ENCODE measurements around the gene NFE2L2.

Gene NFE2L2

DNA sequence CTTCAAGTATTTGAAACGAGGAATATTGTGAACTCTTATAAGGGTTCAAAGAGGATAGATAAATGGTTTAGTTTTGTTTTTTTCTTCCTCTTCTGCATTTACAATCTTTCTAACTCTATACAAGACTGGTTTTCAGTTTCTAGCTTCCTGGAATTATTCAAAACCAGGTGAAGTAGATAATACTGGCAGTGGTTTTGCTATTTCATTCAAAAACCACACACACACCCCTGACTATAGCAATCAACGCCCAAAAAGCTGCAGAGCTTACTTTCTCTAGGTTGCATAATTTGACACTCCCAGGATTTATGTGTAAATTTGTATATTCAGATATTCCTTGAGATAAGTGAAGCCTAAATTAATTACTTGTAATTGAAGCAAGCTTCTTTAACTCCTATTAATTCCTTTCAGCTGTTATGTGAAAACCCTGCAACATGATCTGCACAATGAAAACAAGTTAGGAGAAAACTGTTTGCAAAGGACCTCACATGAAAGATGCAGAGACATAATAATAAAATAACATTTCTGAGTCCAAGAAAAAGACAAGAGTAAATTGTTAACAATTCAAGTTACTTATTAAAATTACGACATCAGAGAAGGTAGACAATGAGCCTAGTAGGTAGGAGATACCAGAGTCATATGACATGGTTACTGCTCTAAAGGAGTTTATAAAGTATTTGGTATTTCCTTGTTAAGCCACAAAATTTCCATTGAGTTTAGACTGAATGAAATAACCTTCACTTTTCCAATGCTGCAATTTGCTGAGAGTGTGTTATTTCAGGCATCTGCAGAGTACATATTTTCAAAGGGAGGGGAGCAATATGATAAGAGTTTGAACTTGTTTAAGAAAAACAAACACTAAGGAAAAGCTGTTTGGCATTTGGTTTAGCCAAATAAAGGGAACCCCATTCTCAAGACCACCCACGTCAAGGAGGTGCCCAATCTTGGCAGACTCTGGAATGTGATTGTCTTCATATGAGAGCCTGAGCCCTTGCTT, 1.6 kb upstream of the NFE2L2 start:
- in situ Hi-C loops (cut with MboI; ENCODE audit: low sequenced_read_pairs, unreplicated experiment) = no loop called here
- DNase-seq (ENCODE audit: low spot score) = no peak
- TF ChIP-seq, protein P1, sequence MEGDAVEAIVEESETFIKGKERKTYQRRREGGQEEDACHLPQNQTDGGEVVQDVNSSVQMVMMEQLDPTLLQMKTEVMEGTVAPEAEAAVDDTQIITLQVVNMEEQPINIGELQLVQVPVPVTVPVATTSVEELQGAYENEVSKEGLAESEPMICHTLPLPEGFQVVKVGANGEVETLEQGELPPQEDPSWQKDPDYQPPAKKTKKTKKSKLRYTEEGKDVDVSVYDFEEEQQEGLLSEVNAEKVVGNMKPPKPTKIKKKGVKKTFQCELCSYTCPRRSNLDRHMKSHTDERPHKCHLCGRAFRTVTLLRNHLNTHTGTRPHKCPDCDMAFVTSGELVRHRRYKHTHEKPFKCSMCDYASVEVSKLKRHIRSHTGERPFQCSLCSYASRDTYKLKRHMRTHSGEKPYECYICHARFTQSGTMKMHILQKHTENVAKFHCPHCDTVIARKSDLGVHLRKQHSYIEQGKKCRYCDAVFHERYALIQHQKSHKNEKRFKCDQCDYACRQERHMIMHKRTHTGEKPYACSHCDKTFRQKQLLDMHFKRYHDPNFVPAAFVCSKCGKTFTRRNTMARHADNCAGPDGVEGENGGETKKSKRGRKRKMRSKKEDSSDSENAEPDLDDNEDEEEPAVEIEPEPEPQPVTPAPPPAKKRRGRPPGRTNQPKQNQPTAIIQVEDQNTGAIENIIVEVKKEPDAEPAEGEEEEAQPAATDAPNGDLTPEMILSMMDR (IDR thresholded peaks at IDR 0.05; ENCODE audit: borderline replicate concordance, control extremely low read depth, extremely low read depth, insufficient read depth, missing control alignments) = no peak

DNA sequence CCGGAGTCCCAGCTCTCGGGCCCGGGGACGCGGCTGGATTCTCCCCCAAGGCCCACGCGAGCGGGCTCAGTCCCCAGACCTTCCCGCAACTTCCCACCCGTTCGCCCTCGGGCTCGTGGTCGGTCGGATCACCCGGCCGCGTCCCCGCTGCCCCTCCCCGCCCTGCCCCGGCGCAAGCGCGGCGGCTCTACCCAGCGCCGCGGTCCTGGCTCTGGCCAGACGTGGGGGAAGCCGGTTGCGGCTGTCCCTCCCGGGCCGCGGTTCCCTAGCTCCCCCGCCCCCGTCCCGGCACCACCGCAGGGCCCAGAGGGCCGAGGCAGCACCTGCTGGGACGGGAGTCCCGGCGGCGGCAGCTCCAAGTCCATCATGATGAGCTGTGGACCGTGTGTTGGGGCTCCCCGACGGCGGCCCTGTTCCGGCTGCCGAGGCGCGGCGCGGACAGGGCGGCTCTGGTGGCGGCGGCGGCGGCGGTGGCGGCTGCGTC, 276 bp downstream of the NFE2L2 start:
- in situ Hi-C loops (cut with MboI; ENCODE audit: low sequenced_read_pairs, unreplicated experiment) = no loop called here
- DNase-seq (ENCODE audit: low spot score) = no peak
- TF ChIP-seq, protein P1 (IDR thresholded peaks at IDR 0.05; ENCODE audit: borderline replicate concordance, control extremely low read depth, extremely low read depth, insufficient read depth, missing control alignments) = no peak

DNA sequence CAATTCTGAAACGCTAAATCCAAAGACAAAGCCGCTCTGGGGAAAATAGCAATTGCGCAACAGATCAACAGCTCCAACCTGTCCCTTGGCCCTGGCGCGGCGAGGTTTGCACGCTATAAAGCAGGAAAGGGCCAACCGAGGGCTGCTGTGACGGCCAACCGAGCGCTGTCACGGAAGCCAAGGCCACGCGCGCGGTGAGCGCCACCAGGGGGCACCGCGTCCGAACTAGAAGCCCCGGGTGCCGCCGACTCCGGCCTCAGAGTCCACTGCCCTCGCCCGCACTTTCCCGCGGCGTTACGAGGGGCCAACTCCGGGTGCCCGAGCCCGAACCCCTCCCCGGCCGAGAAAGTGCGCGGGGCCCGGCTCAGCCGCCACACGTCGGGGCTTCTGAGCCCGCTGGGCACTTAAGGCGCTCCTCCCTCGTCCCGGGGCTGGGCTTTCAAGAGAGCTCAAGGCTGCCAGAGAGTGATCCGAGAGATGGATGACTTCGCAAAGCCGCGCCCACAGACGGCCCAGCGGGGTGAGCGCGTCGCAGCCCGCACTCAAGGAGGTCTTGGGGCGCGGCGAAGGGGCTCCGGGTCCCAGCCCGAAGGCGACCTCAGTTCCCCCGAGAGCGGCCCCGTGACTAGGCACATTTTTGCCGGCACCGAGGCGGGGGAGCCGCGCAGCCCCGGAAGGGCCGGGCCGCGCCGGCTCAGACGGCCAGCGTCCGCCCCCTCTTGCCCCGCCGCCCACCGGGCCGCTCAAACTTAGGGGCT, 897 bp downstream of the NFE2L2 start:
- DNase-seq (ENCODE audit: low spot score) = peak; percentile 84
- TF ChIP-seq, protein P1 (IDR thresholded peaks at IDR 0.05; ENCODE audit: borderline replicate concordance, control extremely low read depth, extremely low read depth, insufficient read depth, missing control alignments) = peak; percentile 85
- in situ Hi-C loops (cut with MboI; ENCODE audit: low sequenced_read_pairs, unreplicated experiment) = no loop called here

DNA sequence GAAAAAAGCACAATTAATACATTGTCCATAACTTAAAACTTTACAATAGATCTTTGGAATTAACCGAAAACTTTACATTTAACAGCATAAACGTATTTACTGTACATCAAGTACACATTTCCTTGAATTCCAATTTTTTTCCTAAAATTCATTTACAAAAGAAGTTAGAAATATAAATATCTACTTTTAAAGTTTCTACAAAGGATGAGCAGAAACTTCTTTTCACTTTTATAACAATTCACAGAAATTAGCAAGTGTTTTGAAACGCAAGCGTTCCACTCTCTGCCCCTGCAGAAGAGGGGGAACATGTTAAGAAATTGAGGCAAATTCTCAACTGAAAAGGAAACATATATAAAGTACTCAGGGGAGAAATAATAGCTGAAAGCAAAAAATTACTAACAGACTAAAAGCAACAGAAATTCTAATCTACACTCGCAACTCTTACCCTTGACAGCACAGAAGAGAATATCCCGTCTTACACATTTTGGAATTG, 1.5 kb downstream of the NFE2L2 start:
- TF ChIP-seq, protein P1 (IDR thresholded peaks at IDR 0.05; ENCODE audit: borderline replicate concordance, control extremely low read depth, extremely low read depth, insufficient read depth, missing control alignments) = no peak
- in situ Hi-C loops (cut with MboI; ENCODE audit: low sequenced_read_pairs, unreplicated experiment) = no loop called here
- no peak for DNase-seq (ENCODE audit: low spot score)

DNA sequence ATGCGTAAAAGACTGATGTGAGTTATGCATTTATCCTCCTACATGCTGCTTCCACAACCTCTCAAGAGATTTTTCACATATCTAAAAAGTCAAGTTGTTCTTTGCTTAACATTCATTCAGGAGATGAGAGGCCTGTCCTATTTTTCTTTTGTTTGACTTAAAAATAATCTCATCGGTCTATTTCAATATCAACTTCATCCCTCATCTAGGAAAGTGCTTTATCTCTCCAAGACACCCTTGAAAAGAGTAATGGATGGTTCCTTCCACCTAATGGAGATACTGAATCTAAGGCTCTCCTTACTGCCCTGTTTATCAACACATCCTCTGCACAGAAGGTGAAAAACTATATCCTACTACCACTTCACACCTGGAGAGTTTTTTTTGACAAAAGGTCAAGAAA, 2.4 kb downstream of the NFE2L2 start:
- DNase-seq (ENCODE audit: low spot score) = no peak
- in situ Hi-C loops (cut with MboI; ENCODE audit: low sequenced_read_pairs, unreplicated experiment) = no loop called here
- TF ChIP-seq, protein P1 (IDR thresholded peaks at IDR 0.05; ENCODE audit: borderline replicate concordance, control extremely low read depth, extremely low read depth, insufficient read depth, missing control alignments) = no peak
